H9 (cell line): ENCODE results near the gene PVALB. TPM values are rescaled to one million over a fixed set of nuclear protein-coding genes. Genes with fewer than 3 reads are reported as not detected.

Experiments
- DNase-seq: peaks from one replicate; pipeline ENCODE4 v3.0.0-alpha.2; 2017
- H2AFZ ChIP-seq: one replicate; pipeline ENCODE4 v1.6.1; 2013; ENCODE audit warnings: mild to moderate bottlenecking, low read length, control low read depth, moderate library complexity
- H2AK5ac ChIP-seq: 2 replicates; pipeline ENCODE4 v1.6.1; 2013; ENCODE audit warnings: low read length, control low read depth, mixed read lengths; ENCODE audit not compliant: insufficient read length
- H2BK120ac ChIP-seq: one replicate; pipeline ENCODE4 v1.6.1; 2013; ENCODE audit warnings: low read depth, mild to moderate bottlenecking, low read length, control low read depth, inconsistent platforms; ENCODE audit not compliant: poor library complexity, severe bottlenecking
- H2BK12ac ChIP-seq: 2 replicates; pipeline ENCODE4 v1.6.1; 2013; ENCODE audit warnings: low read length, control low read depth, mixed read lengths, low read depth; ENCODE audit not compliant: insufficient read length
- H2BK15ac ChIP-seq: 2 replicates; pipeline ENCODE4 v1.6.1; 2013; ENCODE audit warnings: low read depth, low read length, control low read depth
- H2BK20ac ChIP-seq: one replicate; pipeline ENCODE4 v1.6.1; 2013; ENCODE audit warnings: low read depth, mild to moderate bottlenecking, low read length, control low read depth, inconsistent platforms; ENCODE audit not compliant: poor library complexity, severe bottlenecking
- H2BK5ac ChIP-seq: 2 replicates; pipeline ENCODE4 v1.6.1; 2013; ENCODE audit warnings: low read length, control low read depth, mixed read lengths; ENCODE audit not compliant: insufficient read length
- H3K14ac ChIP-seq: 2 replicates; pipeline ENCODE4 v1.6.1; 2013; ENCODE audit warnings: low read length, control low read depth; ENCODE audit not compliant: insufficient read depth
- H3K18ac ChIP-seq: 2 replicates; pipeline ENCODE4 v1.6.1; 2013; ENCODE audit warnings: low read depth, mild to moderate bottlenecking, mixed read lengths, low read length, control low read depth; ENCODE audit not compliant: insufficient read length
- H3K23ac ChIP-seq: 2 replicates; pipeline ENCODE4 v1.6.1; 2013; ENCODE audit warnings: low read length, control low read depth, mixed read lengths, low read depth; ENCODE audit not compliant: insufficient read length
- H3K23me2 ChIP-seq: 2 replicates; pipeline ENCODE4 v1.6.1; 2013; ENCODE audit warnings: low read depth, mild to moderate bottlenecking, mixed read lengths, low read length, control low read depth; ENCODE audit not compliant: insufficient read length, poor library complexity, severe bottlenecking
- H3K27ac ChIP-seq: 2 replicates; pipeline ENCODE4 v1.5.1; 2013; ENCODE audit warnings: low read length, control low read depth, mixed read lengths, low read depth; ENCODE audit not compliant: insufficient read length
- H3K27me3 ChIP-seq: 2 replicates; pipeline ENCODE4 v1.6.1; 2013; ENCODE audit warnings: low read length, control low read depth, inconsistent platforms; ENCODE audit not compliant: insufficient read depth
- H3K4ac ChIP-seq: 2 replicates; pipeline ENCODE4 v1.6.1; 2013; ENCODE audit warnings: low read depth, mild to moderate bottlenecking, control low read depth, inconsistent platforms, low read length, moderate library complexity
- H3K4me1 ChIP-seq: 2 replicates; pipeline ENCODE4 v1.6.1; 2013; ENCODE audit warnings: low read length, control low read depth, inconsistent platforms; ENCODE audit not compliant: insufficient read depth
- H3K4me2 ChIP-seq: 2 replicates; pipeline ENCODE4 v1.6.1; 2013; ENCODE audit warnings: low read length, control low read depth, mixed read lengths; ENCODE audit not compliant: insufficient read length, insufficient read depth
- H3K56ac ChIP-seq: 2 replicates; pipeline ENCODE4 v1.6.1; 2013; ENCODE audit warnings: low read depth, mild to moderate bottlenecking, mixed read lengths, low read length, control low read depth; ENCODE audit not compliant: insufficient read length
- H3K79me1 ChIP-seq: 2 replicates; pipeline ENCODE4 v1.6.1; 2013; ENCODE audit warnings: low read depth, mild to moderate bottlenecking, moderate library complexity, low read length, control low read depth, inconsistent platforms; ENCODE audit not compliant: insufficient read depth, poor library complexity, severe bottlenecking
- H3K79me2 ChIP-seq: 2 replicates; pipeline ENCODE4 v1.6.1; 2013; ENCODE audit warnings: low read length, control low read depth, inconsistent platforms; ENCODE audit not compliant: insufficient read depth
- H3K9ac ChIP-seq: 2 replicates; pipeline ENCODE4 v1.6.1; 2013; ENCODE audit warnings: low read length, control low read depth, mixed read lengths; ENCODE audit not compliant: insufficient read length; ENCODE audit errors: extremely low read depth
- H3K9me3 ChIP-seq: one replicate; pipeline ENCODE4 v1.6.1; 2013; ENCODE audit warnings: low read depth, low read length, inconsistent platforms; ENCODE audit not compliant: control insufficient read depth
- H3T11ph ChIP-seq: one replicate; pipeline ENCODE4 v1.6.1; 2013; ENCODE audit warnings: mild to moderate bottlenecking, low read length, control low read depth, inconsistent platforms
- H4K20me1 ChIP-seq: one replicate; pipeline ENCODE4 v1.6.1; 2013; ENCODE audit not compliant: control insufficient read depth, insufficient read length, insufficient read depth
- H4K5ac ChIP-seq: 2 replicates; pipeline ENCODE4 v1.6.1; 2013; ENCODE audit warnings: low read depth, mild to moderate bottlenecking, mixed read lengths, low read length, control low read depth; ENCODE audit not compliant: insufficient read length
- H4K8ac ChIP-seq: replicated peaks from 2 replicates; pipeline ENCODE4 v1.6.1; 2013; ENCODE audit warnings: low read length, control low read depth, mixed read lengths, low read depth; ENCODE audit not compliant: insufficient read length
- H4K91ac ChIP-seq: 2 replicates; pipeline ENCODE4 v1.6.1; 2013; ENCODE audit warnings: low read depth, mild to moderate bottlenecking, moderate library complexity, mixed read lengths, low read length, control low read depth; ENCODE audit not compliant: insufficient read length
- H3K27ac Mint-ChIP-seq, 3 experiments: 2 replicates in 2 of 3; 3 replicates in 1 of 3; pipeline ENCODE4 v1.8.0; 2020 to 2021; ENCODE audit warnings: mixed read lengths in 3 of 3, mild to moderate bottlenecking in 1 of 3, moderate library complexity in 1 of 3
- H3K27me3 Mint-ChIP-seq: 2 replicates; pipeline ENCODE4 v1.8.0; 2021; ENCODE audit warnings: low read depth, mild to moderate bottlenecking, moderate library complexity, mixed read lengths
- H3K36me3 Mint-ChIP-seq, 3 experiments: 2 replicates in 2 of 3; 3 replicates in 1 of 3; pipeline ENCODE4 v1.8.0; 2020 to 2021; ENCODE audit warnings: low read depth in 3 of 3, mixed read lengths in 3 of 3; ENCODE audit not compliant: insufficient read depth in 1 of 3
- H3K4me1 Mint-ChIP-seq, 2 experiments: 2 replicates each; pipeline ENCODE4 v1.8.0; 2020; ENCODE audit warnings: mixed read lengths in 2 of 2
- H3K4me3 Mint-ChIP-seq, 2 experiments: 2 replicates in 1 of 2; 3 replicates in 1 of 2; pipeline ENCODE4 v1.8.0; 2020 to 2021; ENCODE audit warnings: mild to moderate bottlenecking in 2 of 2, mixed read lengths in 2 of 2, moderate library complexity in 1 of 2
- H3K9me3 Mint-ChIP-seq, 2 experiments: 2 replicates in 1 of 2; 3 replicates in 1 of 2; pipeline ENCODE4 v1.8.0; 2020; ENCODE audit warnings: mild to moderate bottlenecking in 2 of 2, mixed read lengths in 2 of 2, moderate library complexity in 1 of 2
- CTCF ChIP-seq: fragments of 200-600 bp; sonication (generic); conservative IDR thresholded peaks from 3 replicates; pipeline ENCODE4 v1.8.0; 2021; ENCODE audit warnings: antibody characterized with exemption, mild to moderate bottlenecking
- WGBS: extraction: QIAGEN DNeasy Blood & Tissue Kit; methylation state at CpG from one replicate; pipeline ENCODE4 v1.1.7; 2013; ENCODE audit warnings: missing lambda C conversion rate, low lambda C conversion rate, mixed read lengths; ENCODE audit not compliant: insufficient read length; ENCODE audit errors: extremely low coverage; 5-methylcytosine and 5-hydroxymethylcytosine counted together
- total RNA-seq: library from RNA; stranded (reverse); gene quantifications from 2 replicates; pipeline ENCODE4 v1.2.1, GENCODE V29; 2021

PVALB gene
- total RNA-seq, 1 experiment from 2014 or later: 2.7 TPM

- no peaks in the 10 kb centered on the region for H3K79me2 ChIP-seq
- no peak overlapping the region for H3K9ac ChIP-seq
- no peak overlapping the region for H3K18ac ChIP-seq
- H3K9me3 ChIP-seq: no peaks in the 10 kb centered on the region
- no peaks in the 10 kb centered on the region for H3K79me1 ChIP-seq
- no peak overlapping the region for H3K4ac ChIP-seq
- Mint-ChIP-seq H3K9me3 (no peaks in the 10 kb centered on the region; a peak in 1 of 5 replicates), H3K36me3 (no peaks in the 10 kb centered on the region), H3K4me3 (no peak overlapping the region), H3K27me3 (peaks cover 33% of the 10 kb centered on the region), H3K4me1 (peaks cover 2 to 15% of the 10 kb centered on the region in 2 experiments; a peak in 3 of 4 replicates), H3K27ac (no peak overlapping the region)
- no peak for DNase-seq
- no peaks in the 10 kb centered on the region for H4K20me1 ChIP-seq
- H3K27ac ChIP-seq: no peak overlapping the region
- H3K4me1 ChIP-seq: no peaks in the 10 kb centered on the region
- WGBS: no CpG with 5 or more reads among the region's 4 CpGs
- H2AK5ac ChIP-seq: no peak overlapping the region
- no peaks in the 10 kb centered on the region for H3K23me2 ChIP-seq
- no peak overlapping the region for H3K23ac ChIP-seq
- H3K14ac ChIP-seq: no peak overlapping the region
- H4K5ac ChIP-seq: no peak overlapping the region
- no peak overlapping the region for H2BK15ac ChIP-seq
- no peak overlapping the region for H3K4me2 ChIP-seq
- H2BK20ac ChIP-seq: no peak overlapping the region
- H2BK120ac ChIP-seq: no peak overlapping the region
- no peak overlapping the region for H2AFZ ChIP-seq
- H4K8ac ChIP-seq: no peak overlapping the region
- H2BK12ac ChIP-seq: no peak overlapping the region
- TF ChIP-seq CTCF: no peak
- no peak overlapping the region for H2BK5ac ChIP-seq
- H3T11ph ChIP-seq: no peak overlapping the region
- H4K91ac ChIP-seq: no peak overlapping the region
- H3K56ac ChIP-seq: no peak overlapping the region
- H3K27me3 ChIP-seq: no peaks in the 10 kb centered on the region; the same call in 1 of the 2 replicates
Measured at GRCh38 chr22:36753120-36753802, 63.6 kb downstream of the PVALB start.

Other genes starting within 250 kb of the PVALB start
- not detected in 2 replicates for gene CACNG2, start 113.3 kb downstream of the PVALB start, total RNA-seq
- gene IFT27, start 40.9 kb downstream of the PVALB start, total RNA-seq: 40.7 and 43.4 TPM in 2 replicates
- gene NCF4, start 44.0 kb upstream of the PVALB start, total RNA-seq: not detected in 2 replicates
- not detected in 2 replicates for gene CSF2RB, start 96.6 kb upstream of the PVALB start, total RNA-seq
- gene TST, start 202.4 kb upstream of the PVALB start, total RNA-seq: 31.2 and 31.9 TPM in 2 replicates
- gene MPST, start 202.7 kb upstream of the PVALB start, total RNA-seq: 70.5 and 72.8 TPM in 2 replicates
- gene KCTD17, start 234.7 kb upstream of the PVALB start, total RNA-seq: 34.1 and 36.8 TPM in 2 replicates